HG03108 (cell line): ENCODE data around the gene NUP210L.
A peak's percentile ranks its signal among the peaks of the same experiment; 100 is the strongest.

Experiments
- ATAC-seq: cut with Tn5 transposase; IDR thresholded peaks from one replicate; pipeline ENCODE4 v1.9.1; 2021; ENCODE audit warnings: moderate library complexity; ENCODE audit not compliant: unreplicated experiment

The NUP210L gene

DNA sequence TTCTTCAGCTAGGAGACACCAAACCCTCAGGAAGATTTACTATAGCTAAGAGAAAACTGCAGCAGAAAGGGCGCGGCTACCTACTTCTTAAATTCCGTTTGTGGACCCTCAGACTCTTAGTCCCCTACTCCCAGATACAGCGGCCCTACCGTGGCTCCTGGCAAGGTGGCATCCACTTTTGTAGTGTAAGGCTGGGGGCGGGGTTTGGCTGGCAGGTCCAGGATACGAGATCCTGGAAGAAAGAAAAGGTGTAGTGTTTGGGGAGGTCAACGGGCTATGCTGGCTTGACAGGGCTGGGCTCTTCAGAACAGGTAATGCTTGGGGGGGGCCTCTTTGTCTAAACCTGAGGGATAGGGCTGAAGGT is 186.9 kb downstream of the NUP210L start:
- ATAC-seq, result no peak

DNA sequence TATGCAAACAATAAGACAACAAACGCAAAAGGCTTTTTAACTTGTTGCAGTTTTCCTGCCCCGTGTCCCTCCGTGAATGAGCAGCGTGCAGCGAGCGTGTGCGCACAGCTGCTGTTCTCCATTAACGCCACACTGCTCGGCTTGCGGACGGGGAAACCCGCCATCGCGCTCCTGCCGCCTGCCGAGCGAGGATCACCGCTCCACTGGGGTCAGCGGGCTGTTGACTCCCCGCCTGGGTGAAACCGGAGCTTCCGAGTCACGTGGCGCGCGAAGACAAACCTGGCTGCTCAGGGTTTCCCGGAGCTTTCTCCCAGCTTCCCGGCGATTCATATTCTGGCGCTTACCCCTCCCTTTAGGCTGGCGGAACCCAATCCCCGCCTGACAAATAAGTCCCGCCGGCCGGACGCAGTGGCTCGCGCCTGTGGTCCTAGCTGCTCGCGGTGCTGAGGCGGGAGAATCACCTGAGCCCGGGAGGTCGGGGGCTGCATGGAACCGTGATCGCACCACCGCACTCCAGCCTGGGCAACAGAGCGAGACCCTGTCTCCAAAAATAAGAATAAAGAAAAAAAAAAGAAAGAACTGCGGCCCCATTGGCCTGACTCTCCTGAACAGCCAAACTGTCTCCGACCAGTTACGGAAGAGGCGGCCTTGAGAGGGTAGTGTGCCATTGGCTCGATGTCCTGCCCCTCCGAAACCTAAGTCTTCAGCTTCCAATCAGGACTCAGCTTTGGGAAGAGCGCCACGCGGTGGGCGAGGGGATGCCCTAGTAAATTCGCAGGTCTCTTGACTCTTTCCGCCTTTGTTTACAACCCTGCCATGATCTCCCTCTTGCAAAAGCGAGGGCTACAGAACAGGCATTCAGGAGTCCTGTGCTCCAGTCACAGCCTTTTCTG is 187.5 kb downstream of the NUP210L start, which contains the start of gene CREB3L4:
CREB3L4 (plus strand) TSS at position 796 of the 893 bp plus-strand sequence. CDS start 624 bp downstream, outside the sequence.
- peak; percentile 64 for ATAC-seq

DNA sequence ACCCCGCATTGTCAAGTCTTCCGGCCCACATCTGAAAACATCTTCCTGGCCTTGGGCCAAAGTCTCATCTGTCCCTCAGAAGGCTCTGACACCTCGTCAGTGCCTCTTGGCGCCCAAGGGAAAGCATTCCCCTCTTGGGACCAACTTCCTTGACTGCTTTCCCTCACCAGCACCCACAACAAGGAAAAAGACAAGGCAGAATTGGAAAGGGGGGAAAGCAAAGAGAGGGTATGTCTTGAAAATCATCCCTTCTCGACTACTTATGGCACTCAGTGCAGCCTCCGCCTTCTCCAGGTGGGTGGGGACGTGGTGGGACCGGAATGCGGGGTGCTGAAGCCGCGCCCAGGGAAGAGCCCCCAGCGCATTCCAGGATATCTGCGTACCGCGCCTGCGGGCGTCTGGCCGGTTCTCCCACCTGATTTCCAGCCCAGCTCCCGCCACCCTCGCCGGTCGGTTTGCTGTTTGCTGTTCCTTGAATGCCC is 191.0 kb downstream of the NUP210L start:
- ATAC-seq, result no peak

DNA sequence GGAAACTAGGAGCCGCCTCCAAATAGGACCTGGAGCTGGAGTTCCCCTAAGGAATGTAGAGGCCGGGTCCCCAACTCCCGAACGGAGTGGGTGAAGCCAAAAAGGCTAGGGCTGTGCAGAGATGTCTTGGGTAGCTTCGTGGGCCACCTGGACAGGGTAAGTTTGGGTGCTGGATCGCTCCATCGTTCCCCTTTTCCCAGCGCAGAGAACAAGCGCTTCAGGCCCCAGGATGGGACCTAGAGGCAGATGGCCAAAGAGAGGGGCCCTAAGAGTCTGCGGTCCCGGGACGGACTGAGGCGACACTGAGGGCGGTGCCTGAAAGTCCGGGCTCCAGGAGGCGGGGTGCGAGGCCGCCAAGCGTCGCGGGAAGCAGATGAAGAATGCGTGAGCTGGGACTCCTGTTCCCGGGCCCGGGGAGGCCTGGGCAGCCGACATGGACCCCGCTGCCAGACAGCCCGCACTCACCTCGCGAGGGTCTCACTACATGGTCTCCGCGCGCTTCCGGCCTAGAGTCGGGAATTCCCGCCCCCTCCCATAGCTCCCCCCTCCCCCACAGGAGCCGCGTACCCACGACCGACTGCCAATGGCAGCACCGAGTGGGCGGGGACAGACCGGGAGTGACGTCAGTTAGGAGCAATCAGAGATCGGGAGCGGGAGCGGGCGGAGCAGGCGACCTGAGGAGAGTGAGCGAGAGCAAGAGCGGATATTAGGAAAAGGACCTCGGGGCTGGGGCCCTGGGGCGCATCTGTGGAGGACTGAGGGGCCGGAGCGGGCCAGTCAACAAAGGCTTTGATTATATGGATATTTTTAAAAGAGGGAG is 191.6 kb downstream of the NUP210L start, which contains the start of gene SLC39A1:
SLC39A1 (minus strand) TSS at position 508 of the 820 bp plus-strand sequence. CDS start 822 bp downstream, outside the sequence.
- ATAC-seq, result peak; percentile 37

DNA sequence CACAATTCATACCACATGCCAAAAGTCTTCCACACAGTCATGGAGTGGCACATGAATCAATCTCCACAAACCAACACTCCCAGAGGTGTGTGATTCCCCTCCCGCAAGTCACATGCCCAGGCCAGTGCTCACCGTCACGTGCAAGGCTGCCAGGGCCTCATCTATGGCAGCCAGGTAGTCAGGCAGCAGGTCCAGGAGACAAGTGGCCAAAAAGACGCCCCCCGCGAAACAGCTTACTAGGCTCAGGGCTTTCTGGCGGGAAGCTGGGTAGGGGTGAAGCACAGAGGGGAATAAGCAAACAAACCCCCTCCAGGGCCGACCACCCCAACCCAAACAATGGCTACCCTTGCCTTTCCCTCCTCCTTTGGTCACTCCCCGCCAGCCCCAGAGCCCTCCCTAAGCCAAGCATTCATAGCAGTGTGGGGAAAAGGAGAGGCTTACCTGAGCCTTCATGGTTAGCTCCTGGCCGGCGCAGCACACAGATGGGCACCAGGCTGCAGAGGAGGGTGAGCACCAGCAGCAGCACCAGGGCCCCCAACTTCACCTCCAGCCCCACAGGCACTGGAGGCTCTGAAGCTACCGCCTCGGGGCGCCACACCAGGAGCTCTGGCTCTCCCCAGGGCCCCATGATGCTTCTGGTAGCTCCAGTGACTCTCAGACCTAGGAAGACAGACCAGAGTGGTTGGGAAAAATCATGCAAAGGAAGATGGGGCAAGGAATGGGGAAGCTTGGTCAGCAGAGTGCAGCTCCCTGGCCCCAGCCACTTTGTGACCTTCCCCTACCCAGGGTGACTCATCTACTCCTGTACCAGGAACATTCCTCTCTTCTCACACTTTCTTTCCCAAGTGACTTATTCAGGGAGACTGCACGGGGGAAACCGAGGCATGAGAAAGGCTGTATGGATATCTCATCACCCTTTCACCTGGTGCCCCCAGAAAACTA is 192.5 kb downstream of the NUP210L start:
- ATAC-seq, result no peak

DNA sequence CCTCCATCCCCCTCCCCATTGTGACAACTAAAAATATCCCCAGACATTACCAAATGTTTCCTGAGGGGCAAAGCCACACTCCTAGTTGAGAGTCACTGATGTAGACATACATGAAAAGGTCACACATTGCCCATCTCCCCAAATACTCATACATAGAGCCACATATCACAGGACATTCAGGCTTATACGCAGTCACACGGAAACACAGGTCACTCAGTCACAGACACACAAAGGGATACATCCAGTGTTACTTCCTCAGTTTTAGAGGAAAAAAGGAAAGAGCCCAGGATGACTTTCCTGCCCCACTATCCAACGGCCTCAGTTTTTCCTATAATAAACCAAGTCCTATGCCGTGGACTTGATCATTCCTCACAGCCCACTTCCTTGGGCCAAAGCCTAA is 193.5 kb downstream of the NUP210L start:
- ATAC-seq, result no peak

DNA sequence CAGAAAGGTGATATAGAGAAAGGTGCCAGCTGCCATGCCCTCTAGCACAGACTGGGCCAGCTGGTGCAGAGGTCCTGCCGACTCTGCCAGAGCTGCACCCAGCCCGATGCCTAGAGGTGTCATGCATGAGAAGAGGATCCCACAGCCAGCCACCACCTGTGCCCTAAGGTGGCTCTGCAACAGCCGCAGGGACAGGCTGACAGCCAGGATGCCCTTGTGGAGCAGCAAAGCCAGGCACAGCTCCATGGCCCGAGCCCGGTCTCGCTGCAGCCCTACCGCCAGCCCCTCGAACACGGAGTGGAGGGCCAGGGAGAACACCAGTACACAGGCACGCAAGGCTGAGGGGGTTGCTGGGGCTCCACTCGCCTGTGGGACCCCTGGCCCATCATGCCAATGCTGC is 194.7 kb downstream of the NUP210L start:
- ATAC-seq, result no peak

DNA sequence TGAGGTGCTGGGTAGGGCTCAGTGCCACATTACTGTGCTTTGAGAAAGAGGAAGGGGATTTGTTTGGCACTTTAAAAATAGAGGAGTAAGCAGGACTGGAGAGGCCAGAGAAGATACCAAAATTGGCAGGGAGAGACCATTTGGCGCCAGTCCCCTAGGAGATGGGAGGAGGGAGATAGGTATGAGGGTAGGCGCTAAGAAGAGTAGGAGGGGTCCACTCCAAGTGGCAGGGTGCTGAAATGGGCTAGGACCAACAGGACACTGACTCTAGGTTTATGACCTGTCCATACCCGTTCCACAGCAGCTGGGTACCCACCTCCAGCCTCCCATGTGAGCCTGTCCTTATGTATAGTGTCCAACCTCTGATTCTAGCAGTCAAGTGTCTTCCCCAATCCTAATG is 195.4 kb downstream of the NUP210L start:
- no peak for ATAC-seq

DNA sequence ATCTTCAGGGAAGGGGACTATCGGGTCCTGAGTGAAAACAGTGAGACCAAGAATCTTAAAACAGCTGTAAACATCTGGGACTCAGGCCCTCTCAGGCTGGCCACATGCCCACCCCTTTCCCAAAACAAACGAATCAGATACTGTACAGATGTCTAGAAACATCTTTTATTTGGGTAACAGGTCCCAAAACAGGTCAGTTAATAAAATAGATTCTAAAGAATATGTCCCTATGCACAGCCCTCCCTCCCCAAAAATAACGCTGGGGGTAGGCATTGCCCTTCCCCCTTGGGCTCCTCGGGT is 196.0 kb downstream of the NUP210L start:
- ATAC-seq, result no peak

DNA sequence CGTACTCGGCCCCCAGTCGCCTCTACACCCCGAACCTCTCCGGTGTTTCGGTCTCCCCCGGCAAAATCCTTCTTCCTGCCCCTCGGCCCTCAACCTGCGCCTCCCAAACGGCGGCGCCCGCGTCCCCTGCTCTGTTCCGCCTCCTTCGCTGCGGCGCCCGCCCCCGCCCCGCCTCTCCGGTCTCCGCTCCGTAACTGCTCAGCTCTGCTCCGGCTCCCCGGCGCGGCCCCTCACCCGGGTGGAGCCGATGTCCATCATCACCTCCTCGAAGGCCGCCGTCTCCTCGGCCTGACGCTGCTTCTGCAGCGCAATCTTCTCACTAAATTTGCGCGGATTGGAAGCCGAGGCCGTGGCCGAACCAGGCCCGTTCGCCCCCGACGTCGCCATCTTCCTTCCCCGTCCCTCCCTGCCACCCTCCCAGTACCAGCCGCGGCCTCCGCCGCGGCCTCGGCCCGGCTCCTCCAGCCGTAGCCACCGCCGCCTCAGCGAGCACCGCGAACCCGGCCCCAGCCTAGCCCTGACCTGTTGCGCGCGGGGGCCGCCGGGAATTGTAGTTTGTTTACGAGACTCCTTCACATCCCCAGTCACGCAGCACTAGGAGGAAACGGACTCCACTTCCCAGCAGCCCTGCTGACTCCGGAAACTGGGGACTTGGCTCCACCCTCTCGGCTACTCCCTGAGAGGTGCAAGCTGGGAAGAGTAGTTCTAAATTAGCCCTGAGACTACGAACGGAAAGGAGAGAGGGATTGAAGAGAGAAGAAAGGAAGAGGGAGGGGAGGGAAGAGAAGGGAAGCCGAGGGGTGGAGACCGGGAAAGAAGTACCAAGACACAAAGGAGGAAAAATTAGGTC is 196.5 kb downstream of the NUP210L start, which contains the start of gene CRTC2:
CRTC2 (minus strand) TSS at position 502 of the 850 bp plus-strand sequence; CDS start at position 387, 115 bp downstream.
- ATAC-seq, result peak; percentile 71

DNA sequence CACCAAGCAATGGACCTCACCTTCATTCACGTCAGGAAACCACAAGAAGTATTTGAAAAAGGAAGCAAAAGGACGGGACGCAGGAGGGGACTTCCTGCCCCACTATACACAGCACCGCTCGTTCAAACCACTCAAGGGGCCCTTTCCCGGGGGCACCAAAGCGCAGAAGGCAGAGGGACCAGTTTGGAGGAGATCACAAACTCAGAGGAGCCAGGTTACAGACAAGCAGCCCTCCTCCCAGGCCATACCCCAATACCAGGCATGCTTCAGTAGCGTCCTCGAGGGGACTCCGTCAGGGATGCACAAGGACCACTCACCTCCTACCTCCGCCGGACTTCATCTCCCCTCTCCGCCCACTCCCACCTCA is 197.1 kb downstream of the NUP210L start:
- peak; percentile 16 for ATAC-seq

DNA sequence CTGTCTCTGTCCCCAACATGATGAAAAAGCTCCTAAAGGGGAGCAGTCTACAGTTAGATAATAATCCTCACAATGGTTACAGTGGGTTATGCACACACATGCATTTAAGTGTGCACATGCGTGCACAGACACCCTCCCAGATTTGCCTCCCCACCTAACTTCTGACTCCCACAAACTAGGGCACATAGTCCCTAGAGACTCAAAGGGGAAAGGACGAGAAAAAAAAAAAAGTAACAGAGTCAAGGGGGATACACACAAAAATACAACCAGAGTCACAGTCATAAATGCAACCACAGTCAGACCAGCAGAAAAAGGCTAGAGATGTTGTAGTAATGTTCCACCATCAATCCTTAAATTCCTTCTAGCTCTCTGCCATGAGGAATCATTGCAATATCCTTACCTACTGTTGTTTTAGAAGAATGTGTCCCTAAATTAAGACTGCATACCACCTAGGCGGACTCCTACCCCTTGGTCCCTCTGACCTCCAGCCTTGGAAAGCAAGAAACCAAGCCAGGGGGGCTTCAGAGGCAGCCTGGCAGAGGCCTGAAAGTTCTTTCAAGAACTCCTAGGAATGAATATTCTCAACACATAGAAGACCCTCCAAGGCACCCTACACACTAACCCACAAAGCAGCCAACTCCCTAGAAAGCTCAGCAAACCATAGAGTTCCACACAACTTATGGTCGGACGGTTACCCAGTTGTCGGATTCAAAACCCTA is 197.7 kb downstream of the NUP210L start:
- ATAC-seq, result no peak

DNA sequence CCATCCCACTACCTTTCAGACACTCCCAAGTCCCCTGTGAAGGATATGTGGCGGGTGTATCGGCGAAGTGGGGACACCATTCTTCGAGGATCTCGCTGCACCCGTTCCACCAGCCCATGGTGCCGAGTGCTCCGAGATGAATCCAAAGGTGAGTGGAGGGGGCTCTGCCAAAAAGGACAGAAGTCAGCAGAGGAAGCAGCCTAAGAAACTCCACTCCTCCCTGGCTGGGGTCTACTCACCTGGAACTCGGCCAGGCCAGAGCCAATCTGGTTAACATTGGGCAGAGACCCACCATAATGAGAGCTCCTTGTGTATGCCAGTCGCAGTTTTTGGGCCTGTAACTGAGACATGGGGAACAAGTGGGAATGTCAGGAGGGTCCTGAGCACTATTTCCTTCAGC is 200.0 kb downstream of the NUP210L start:
- no peak for ATAC-seq

DNA sequence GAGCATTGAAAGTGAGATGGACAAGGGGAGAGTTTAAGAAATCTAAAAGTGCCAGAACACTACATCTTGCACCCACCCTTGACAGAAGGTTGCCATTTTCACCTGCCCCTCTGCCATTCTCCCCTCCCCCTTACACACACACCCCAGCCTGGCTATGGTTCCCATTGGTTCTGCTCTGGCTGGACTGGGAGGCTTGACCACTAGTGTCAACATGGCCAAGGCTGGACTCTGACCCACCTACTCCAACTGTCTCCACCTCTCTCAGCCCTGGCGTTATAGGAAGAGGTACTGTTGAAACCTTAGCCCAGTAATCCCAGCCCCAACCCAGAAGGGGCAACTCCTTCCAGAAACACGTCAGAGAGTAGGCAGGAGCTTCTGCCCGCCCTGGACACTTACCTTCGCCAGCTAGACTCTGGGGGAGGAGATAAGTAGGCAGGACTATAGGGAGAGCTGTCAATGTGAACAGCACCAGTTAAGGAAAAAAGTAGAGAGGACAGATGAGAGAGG is 201.0 kb downstream of the NUP210L start:
- no peak for ATAC-seq

DNA sequence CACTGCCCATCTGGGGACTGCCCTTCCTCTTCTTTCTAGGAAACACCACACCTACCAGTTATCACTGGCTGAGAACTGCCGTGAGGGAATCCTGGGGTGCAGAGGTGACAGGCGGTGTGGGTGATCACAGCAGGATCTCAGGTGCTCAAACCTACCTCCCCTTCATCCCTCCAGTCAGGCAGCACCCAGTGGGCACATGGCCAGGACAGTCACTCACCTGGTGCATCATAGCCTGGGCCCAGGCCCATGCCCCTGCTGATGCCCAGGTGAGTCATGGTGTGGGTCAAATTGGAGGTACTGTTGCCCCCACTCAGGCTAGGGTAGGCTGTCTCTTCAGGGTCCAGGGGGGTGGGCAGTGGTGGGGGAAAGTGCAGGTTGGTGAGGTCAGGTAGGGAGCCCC is 203.1 kb downstream of the NUP210L start:
- ATAC-seq, result no peak

DNA sequence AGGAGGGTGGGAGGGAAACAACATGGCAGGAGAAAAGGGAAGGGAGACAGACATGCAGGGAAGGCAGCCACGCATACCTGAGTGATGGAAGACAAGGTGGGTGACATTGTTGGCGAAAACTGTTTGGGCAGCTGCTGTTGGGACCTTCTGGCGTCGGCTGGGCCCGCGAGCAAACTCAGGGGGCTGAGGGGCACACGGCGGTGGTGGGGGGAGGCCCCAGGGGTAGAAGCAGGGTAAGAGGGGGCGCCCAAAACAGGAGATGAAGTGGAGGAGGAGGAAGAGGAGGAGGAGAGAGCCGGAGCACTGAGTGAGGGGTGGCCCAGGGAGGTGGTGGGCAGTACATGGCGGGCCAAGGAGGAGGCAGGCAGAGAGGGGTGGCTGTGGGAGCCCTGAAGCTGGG is 203.7 kb downstream of the NUP210L start:
- no peak for ATAC-seq

DNA sequence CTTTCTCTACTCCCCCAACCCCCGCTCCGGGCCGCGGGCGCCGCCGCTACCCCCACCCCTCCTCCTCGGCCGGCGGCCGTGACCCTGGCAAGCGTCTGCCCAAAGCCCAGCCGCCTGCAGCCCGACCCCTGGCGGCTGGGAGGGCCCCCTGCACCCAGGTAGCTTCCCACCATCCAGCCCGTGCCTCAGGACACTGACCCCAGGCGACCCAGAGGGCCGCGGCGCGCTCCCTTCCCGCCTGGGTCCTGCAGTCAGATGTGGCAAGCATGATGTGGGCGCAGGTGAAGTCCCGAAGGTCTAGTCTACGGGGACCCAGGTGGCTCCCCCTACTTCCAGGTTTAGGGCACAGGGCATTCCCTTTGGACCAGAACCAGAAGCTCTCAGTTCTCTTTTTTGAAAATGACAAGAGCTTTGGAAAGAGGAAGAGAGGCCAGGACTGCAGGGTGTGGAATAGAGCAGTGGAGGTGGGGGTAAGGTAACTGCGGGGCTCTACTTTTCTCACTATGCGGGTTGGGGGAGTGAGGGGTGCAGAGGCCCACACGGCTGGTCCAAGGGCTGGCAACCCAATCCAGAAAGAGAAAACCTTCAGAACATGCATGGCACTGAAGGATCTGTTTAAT is 208.1 kb downstream of the NUP210L start, which contains the start of gene DENND4B:
DENND4B (minus strand) TSS at position 97 of the 620 bp plus-strand sequence. CDS start 2,344 bp downstream, outside the sequence.
- peak; percentile 49 for ATAC-seq
